Lower lobe of right lung (tissue), 2 donors: Measurements from ENCODE around the gene LRRFIP1. TPM values are rescaled to one million over a fixed set of nuclear protein-coding genes. Genes with fewer than 3 reads are reported as not detected.
"Not testable (repeated sequence)": the region's sequence is repeated elsewhere in the genome, so short reads cannot be mapped to it uniquely, and the experiment has no call there.

ENCODE experiments used
- ATAC-seq, 2 donors: fragments of 200-7000 bp; cut with Tn5 transposase; one replicate each; pipeline ENCODE4 v1.9.1; 2020 to 2022; ENCODE audit warnings: mild to moderate bottlenecking in 2 of 2, moderate library complexity in 2 of 2
- DNase-seq: peaks from one replicate; pipeline ENCODE4 v3.0.0-alpha.2; 2020
- H3K27ac ChIP-seq: fragments of 200-600 bp; one replicate; pipeline ENCODE4 v1.8.0; 2022
- H3K27me3 ChIP-seq: fragments of 200-600 bp; one replicate; pipeline ENCODE4 v1.8.0; 2022; ENCODE audit warnings: low read depth
- H3K36me3 ChIP-seq: fragments of 200-600 bp; one replicate; pipeline ENCODE4 v1.8.0; 2022; ENCODE audit warnings: mild to moderate bottlenecking
- H3K4me1 ChIP-seq: fragments of 200-600 bp; one replicate; pipeline ENCODE4 v1.8.0; 2022
- H3K4me3 ChIP-seq: fragments of 200-600 bp; one replicate; pipeline ENCODE4 v1.8.0; 2022; ENCODE audit warnings: mild to moderate bottlenecking
- H3K9me3 ChIP-seq: fragments of 200-600 bp; one replicate; pipeline ENCODE4 v1.8.0; 2022
- CTCF ChIP-seq: fragments of 200-600 bp; IDR thresholded peaks from one replicate; pipeline ENCODE4 v1.8.0; 2022; ENCODE audit warnings: antibody characterized with exemption, mild to moderate bottlenecking
- intact Hi-C: fragments of 100-400 bp; cut with DNase I; formaldehyde crosslinking; loops from one replicate; pipeline ENCODE4 v1.11.0; 2022
- total RNA-seq: library from RNA; stranded (reverse); fragmentation: NEBNext Ultra II Directional; extraction: Animal tissue kit (Norgen Biotek cat#: 25700); gene quantifications from one replicate; pipeline ENCODE4 v1.2.1, GENCODE V29; 2021
- donor health status: DM: no; HTN: yes; CAD: no; lungs with severe emphysema.

Gene LRRFIP1
- total RNA-seq, 1 donor from 2014 or later: 180 TPM

GRCh38 chr2:237745250-237745613, 117.8 kb downstream of the LRRFIP1 start:
- DNase-seq: no peak
- no peak overlapping the region for H3K4me3 ChIP-seq
- TF ChIP-seq CTCF: peak; percentile 17
- no peaks in the 10 kb centered on the region for H3K27me3 ChIP-seq
- H3K4me1 ChIP-seq: peaks cover 55% of the 10 kb centered on the region
- H3K9me3 ChIP-seq: no peaks in the 10 kb centered on the region
- no peak for ATAC-seq
- intact Hi-C loops: loop anchor here (10.0 kb wide), 2 partner anchors 70 to 160 kb away; no protein-coding TSS in a partner anchor
- no peak overlapping the region for H3K27ac ChIP-seq
- peaks cover 40% of the 10 kb centered on the region for H3K36me3 ChIP-seq

DNA sequence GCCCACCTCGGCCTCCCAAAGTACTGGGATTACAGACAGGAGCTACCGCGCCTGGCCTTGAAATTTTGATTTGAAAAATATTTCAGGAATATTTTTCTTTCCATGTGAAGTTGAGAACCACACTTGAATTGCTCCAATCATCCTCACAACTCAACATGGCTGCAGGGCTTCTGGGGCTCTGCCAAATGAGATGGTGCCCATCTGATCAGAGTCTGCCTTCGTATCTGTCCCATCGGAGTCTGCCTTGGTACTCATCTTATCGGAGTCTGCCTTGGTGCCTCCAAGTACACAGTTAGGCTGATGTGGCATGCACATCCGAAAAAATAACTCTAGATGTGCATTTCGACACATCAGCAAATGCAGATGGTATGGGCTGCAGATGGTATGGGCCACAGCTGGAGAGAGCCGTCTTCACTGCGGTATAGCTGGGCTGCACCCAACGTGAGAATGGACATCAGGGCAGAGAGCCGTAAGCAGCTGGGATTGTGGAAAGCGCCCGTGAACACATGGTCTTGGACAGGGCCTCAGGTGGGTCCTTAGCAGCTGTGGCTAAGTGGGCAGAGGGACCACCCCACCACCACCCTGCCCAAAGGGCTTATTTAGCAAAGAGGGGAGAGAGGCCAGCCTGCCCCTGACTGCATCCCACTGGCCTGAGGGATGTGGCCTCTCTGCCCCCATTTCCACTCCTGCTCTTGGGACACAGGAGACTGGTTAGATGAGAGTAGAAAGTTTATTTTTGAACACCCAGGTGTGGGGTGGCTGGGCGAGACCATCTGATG, 119.1 kb downstream of the LRRFIP1 start:
- H3K4me1 ChIP-seq: peaks cover 42% of the 10 kb centered on the region
- intact Hi-C loops: loop anchor here (10.0 kb wide), 2 partner anchors 72 to 162 kb away; no protein-coding TSS in a partner anchor
- DNase-seq (no peak), ATAC-seq (no peak)
- no peaks in the 10 kb centered on the region for H3K27me3 ChIP-seq
- TF ChIP-seq CTCF: no peak
- no peaks in the 10 kb centered on the region for H3K9me3 ChIP-seq
- peaks cover 52% of the 10 kb centered on the region for H3K36me3 ChIP-seq
- H3K27ac ChIP-seq: no peak overlapping the region
- no peak overlapping the region for H3K4me3 ChIP-seq

DNA sequence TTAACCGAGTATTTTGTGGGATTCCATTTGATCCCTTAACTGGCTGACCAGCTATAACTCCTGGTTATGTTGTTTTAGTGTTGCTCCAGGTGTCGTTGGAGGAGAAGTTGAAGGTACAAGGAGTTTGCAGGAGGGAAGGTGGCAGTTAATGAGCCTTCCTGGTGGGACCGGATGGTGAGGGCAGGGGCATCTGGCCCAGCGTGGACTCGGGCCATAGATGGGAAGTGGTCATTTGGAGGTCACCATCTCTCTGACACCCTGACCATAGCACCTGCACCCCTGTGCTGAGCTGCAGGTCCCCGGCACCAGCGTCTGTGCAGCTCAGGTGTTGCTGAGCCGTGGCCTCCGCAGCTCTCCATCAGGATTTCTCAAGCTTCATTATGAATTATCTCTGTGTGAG, 119.8 kb downstream of the LRRFIP1 start:
- no peak for ATAC-seq
- no peak for DNase-seq
- intact Hi-C loops: loop anchor here (10.0 kb wide), 2 partner anchors 72 to 162 kb away; no protein-coding TSS in a partner anchor
- peaks cover 36% of the 10 kb centered on the region for H3K4me1 ChIP-seq
- no peaks in the 10 kb centered on the region for H3K27me3 ChIP-seq
- H3K27ac ChIP-seq: no peak overlapping the region
- peaks cover 59% of the 10 kb centered on the region for H3K36me3 ChIP-seq
- no peaks in the 10 kb centered on the region for H3K9me3 ChIP-seq
- H3K4me3 ChIP-seq: no peak overlapping the region
- TF ChIP-seq CTCF: no peak

GRCh38 chr2:237749002-237749401, 121.6 kb downstream of the LRRFIP1 start:
- no peak overlapping the region for H3K4me3 ChIP-seq
- intact Hi-C loops: loop anchor here (10.0 kb wide), 2 partner anchors 74 to 164 kb away; no protein-coding TSS in a partner anchor
- DNase-seq: no peak
- no peaks in the 10 kb centered on the region for H3K27me3 ChIP-seq
- H3K9me3 ChIP-seq: no peaks in the 10 kb centered on the region
- peaks cover 17% of the 10 kb centered on the region for H3K4me1 ChIP-seq
- TF ChIP-seq CTCF: no peak
- ATAC-seq: no peak
- H3K27ac ChIP-seq: no peak overlapping the region
- H3K36me3 ChIP-seq: peaks cover 77% of the 10 kb centered on the region

GRCh38 chr2:237749961-237750360, 122.6 kb downstream of the LRRFIP1 start:
- intact Hi-C loops: loop anchor here (10.0 kb wide), 2 partner anchors 75 to 165 kb away; no protein-coding TSS in a partner anchor
- Histone ChIP-seq H3K4me3 (no peak overlapping the region), H3K9me3 (no peaks in the 10 kb centered on the region), H3K27ac (no peak overlapping the region), H3K4me1 (peaks cover 8% of the 10 kb centered on the region), H3K36me3 (peaks cover 87% of the 10 kb centered on the region), H3K27me3 (no peaks in the 10 kb centered on the region)
- DNase-seq (no peak), ATAC-seq (no peak)
- no peak for TF ChIP-seq CTCF

GRCh38 chr2:237750441-237750840, 123.1 kb downstream of the LRRFIP1 start:
- DNase-seq, H3K4me3 ChIP-seq, H3K27ac ChIP-seq, H3K9me3 ChIP-seq, intact Hi-C loops, H3K27me3 ChIP-seq, ATAC-seq, H3K4me1 ChIP-seq: not testable (repeated sequence)
- peaks cover 92% of the 10 kb centered on the region for H3K36me3 ChIP-seq
